SKM-1 treated with dmso at 0.1 percent for 144 hours (cell line): Measurements from ENCODE around the gene ZNRF4.
"Not testable (repeated sequence)": the region's sequence is repeated elsewhere in the genome, so short reads cannot be mapped to it uniquely, and the experiment has no call there.

ENCODE experiments used
- DNase-seq: peaks from one replicate; lab custom pipeline; 2025; ENCODE audit not compliant: unreplicated experiment; lab: John Stamatoyannopoulos, UW

The ZNRF4 gene

DNA sequence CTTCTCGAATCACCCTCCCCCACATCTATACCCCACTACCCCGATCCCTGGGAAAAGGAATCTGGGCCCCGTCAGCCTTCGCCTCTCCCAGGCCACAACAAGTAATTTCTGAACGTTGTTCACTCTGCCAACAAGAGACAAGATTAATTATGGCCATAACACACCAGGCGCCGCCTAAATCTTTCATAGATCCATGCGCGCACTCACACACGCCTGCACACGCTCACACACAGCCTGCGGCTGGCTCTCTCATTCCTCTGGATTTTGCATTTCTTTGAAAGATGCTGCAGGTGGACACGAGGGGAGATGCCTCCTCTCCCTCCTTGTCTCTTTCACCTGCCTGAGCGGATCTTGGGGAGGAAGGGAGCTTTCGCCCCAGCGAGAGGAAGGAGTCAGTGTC, 17.1 kb downstream of the ZNRF4 start:
- DNase-seq = no peak

DNA sequence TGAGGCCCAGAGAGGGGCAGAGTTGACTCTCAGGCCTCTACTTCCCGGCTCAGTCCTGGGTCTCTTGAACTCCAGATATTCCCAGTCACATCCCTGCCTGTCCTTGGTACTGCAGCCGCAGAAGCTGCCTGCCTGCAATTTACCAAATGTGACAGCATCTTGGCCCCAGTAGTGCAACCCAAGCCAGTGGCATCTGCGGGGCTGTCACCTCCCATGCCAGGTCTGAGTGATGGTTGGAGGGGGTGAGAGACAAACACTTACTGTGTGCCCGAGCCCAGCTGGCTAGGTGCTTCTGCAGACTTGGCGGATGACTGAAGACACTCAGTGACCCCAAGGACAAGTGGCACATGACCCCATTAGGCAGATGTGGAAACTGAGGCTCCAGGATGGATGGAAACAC, 18.4 kb downstream of the ZNRF4 start:
- no peak for DNase-seq

DNA sequence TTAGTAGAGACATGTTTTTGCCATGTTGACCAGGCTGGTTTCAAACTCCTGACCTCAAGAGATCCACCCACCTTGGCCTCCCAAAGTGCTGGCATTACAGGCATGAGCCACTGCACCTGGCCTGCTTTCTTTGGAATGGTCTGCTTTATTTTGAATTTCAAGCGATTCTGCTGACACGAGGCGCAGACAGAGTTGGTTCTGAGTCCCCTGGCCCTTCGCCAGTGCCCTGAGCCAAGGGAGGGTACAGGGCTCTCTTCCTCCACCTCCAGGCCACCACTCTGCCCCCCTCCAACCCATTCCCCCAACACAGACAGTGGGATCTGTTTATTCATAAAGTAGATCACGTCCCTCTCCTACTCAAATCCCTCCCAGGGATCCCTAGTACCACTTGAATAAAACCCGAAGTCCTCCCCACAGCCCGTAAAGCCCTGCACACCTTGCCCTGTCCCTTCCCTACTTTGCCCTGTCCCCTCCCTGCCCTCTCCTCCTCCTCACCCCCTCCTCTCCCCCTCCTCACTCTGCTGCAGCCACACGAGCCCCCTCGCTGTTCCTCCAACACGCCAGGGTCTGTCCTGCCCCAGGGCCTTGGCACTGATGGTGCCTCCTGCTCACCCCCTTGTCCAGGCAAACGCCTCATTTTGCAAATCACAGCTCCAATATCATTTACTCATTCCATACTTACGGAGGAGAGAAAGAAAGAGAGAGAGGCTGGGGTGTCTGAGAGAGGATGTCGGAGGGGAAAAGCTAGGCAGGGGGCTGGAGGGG, 22.4 kb downstream of the ZNRF4 start:
- no peak for DNase-seq

DNA sequence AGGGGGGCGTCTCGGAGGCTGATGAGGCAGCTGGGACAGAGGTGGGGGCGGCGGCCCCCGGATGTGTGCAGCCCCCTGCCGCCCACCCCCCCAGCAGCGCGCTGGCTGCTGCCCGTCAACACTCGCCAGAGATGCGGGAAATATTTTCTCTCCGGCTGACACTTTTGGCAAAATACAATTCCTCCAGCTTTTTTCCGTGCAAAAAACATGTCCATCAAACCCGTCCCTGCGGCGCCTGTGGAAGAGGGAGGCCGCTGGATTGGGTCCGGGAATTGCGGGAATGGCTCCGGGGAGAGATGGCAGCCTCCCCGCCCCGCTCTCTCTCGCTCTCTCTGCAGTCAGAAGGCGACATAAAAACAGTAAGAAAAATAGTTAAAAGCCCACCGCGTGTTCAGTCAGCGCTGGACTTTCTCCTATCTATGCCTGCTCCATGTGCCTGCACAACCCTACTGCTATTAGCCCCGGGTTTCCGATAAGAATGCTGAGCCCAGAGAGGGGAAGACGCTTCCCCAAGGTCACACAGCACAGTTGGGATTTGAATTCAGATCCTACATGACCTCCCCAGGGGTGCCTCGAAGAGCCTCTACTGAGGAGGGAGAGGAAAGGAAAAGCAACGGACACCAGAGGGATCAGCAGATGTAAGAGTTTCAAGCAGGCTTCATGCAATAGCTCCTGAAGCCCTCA, 23.2 kb downstream of the ZNRF4 start:
- DNase-seq = no peak

DNA sequence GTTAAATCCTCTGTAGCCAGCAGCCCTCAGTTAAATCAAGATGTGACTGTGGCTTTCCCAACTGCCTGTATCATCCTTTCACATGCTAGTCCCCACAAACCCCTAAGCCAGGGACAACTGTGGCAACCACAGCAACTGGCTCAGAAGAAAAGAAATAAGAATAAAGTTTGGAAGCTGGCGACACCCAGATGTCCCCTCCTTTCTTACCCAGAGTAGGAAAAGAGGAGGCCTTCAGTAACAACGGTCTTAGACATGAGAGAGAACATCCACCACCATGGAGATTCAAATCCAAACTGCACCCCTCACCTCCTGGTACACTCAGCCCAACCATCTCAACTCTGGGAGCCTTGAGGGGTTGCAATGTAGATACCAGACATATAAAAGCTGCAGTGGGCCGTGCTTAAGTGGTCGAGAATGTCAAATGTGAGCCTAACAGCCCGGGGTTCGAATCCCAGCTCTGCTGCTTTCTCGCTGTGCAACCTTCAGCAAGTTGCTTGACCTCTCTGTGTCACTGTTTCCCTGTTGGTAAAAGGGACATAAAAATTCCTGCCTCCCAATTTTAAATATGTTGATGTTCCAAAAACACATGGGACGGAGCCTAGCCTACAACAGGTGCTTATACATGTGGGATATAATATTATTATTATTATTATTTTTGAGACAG, 23.8 kb downstream of the ZNRF4 start:
- DNase-seq = no peak

DNA sequence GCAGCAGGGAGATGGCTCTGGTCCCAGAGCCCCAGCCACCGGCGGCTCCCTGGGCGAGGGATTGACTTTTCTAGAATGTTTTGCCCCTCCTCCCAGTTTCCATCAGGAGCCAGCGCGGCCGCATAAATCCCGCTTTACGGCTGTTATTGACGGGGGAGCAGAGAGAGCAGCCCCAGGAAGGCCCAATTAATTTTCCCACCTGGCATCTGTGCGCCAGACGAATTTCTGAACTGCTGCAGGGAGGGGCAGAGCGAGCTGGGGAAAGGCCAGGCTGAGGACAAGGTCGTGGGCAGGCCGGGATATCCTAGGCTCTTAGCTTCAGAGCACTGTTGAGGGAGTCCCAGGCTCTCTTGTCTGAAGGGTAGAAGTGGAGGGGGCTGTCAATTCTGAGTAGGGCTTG, 24.7 kb downstream of the ZNRF4 start:
- DNase-seq = no peak

DNA sequence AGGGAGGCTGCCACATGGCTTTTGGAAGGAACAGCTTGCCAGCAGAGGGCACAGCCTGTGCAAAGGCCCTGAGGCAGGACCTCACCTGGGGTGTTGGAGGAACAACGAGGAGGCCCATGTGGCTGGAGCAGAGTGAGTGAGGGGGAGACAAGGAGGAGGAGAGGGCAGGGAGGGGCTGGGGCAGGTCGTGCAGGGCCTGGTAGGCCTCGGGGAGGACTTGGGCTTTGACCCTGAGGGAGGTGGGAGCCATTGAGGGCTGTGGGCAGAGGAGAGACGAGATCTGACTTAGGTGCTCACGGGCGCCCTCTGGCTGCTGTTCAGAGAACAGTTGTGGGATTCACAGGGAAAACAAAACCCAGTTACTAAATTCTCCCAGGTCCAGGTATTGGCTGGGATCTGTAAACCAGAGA, 25.2 kb downstream of the ZNRF4 start:
- peak; percentile 5 for DNase-seq

DNA sequence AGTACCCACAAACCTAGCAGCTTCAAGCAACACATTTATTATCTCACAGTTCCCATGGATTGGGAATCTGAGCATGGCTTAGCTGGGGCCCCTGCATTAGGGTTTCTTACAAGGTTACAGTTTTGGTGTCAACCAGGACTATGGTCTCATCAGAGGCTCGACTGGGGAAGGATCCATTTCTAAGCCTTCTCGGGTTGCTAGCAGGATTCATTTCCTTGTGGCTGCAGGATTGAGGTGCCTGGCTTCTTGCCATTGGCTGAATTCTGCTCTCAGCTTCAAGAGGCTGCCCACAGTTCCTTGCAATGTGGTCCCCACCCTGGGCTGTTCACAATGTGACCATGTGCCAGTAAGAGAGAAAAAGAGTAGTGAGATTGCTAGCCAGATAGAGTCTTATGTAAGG, 26.7 kb downstream of the ZNRF4 start:
- DNase-seq = no peak

DNA sequence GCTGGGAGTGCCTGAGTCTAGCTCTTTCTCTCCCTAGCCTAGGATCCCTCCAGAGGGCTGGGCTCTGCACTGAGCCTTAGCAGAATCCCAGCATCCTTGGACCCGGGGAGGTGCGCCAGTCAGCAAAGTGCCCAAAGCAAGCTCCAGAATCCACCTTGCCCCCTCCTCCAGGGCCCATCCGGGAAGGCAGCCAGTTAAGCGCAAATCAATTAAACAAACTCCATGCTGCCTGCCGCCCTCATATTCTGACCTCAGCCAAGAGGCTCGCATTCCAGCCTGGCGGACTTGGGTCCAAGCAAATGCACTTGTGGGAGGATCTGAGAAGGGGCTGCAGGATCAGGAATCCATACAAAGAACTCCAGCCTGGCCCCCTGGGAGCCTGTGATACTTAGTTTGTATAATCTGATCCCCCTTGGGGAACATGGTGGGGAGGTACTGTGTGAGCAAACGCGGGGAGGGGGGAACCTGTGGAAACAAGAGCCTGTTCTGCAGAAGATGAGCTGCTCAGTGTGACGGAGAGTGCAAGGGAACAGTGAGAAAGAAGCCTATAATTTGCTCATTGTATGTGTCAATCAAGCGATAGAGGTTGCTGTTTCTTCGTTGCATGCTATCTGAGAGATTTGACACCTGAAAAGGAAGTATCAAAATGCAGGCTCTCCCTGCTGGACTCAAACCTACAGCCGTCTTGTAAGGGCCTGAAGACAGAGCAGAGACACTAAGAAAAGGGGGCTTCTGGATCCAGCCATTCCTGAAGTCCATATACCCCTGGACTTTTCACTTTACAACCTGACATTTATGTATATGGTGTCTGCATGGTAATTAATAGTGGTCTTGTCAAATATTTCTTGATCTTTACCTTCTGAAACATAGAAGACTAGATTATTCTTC, 29.4 kb downstream of the ZNRF4 start:
- DNase-seq = no peak

DNA sequence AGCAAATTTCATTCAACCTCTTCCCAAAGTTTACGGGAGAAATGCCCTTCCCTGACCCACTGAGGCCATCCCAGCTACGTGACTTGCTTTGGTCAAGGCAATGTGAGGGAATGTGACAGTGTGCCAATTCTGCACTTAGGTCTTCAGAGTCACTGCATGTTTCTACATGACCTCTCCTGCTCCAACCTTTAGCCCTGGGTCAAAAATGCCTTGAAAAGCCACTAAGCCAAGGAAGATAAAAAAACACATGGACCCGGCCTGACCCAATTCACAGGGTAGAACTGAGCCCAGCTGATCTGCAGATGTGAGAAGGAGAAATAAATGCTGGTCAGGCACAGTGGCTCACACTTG, 30.0 kb downstream of the ZNRF4 start:
- DNase-seq = no peak

DNA sequence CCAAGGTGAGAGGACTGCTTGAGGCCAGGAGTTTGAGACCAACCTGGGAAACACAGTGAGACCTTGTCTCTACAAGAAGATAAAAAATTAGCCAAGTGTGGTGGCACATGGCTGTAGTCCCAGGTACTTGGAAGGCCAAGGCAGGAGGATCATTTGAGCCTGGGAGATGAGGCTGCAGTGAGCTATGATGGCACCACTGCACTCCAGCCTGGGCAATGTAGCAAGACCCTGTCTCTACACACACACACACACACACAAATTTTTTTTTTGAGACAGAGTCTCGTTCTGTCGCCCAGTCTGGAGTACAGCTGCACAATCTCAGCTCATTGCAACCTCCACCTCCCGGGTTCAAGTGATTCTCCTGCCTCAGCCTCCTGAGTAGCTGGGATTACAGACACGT, 30.4 kb downstream of the ZNRF4 start:
- DNase-seq = not testable (repeated sequence)

DNA sequence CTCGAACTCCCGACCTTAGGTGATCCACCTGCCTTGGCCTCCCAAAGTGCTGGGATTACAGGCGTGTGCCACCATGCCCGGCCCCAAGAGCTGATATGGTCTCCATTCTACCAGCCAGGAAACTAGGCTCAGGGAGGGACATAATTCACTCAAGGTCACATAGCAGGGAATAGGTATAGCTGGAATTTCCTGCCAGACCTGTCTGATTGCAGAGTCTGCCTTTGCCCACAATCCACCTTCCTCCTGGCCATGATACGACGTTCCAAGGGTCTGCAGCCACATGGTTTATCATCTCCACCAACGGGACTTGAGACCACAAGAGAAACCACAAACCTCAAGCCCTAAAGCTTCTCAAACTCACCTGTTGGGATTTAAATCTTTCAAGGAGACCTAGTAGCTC, 32.0 kb downstream of the ZNRF4 start:
- no peak for DNase-seq

DNA sequence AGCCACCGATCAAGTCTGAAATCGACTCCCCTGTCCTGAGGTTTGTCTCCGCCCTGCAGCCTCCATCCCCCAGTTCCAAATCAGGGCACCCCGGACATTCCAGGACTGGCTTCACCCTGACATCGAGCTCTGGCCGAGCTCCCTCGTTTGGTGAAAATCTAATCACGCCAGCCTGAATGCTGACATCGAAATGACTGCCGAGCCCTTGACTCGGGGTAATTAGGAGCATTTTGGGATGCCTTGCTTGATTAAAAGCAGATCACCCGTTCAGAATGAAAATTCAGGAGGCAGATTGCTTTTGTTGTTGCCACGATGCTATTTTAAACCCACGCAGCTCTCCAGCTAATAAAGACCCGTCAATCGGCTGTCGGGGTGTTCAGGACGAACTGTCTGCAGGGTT, 34.3 kb downstream of the ZNRF4 start:
- no peak for DNase-seq

DNA sequence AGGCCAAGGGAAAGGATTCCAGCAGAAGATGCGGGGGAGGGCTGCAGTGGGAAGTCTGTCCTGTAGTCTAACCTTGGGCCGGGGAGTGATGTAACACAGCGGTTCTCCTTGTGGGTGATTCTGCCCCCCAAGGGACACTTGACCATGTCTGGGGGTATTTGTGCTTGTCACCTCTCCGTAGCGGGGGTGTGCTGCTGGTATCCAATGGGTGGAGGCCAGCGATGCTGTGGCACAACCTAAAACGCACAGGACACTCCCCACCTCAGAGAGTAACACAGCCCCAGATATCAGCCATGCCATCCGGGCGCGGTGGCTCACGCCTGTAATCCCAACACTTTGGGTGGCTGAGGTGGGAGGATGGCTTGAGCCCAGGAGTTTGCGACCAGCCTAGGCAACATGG, 36.3 kb downstream of the ZNRF4 start:
- no peak for DNase-seq

DNA sequence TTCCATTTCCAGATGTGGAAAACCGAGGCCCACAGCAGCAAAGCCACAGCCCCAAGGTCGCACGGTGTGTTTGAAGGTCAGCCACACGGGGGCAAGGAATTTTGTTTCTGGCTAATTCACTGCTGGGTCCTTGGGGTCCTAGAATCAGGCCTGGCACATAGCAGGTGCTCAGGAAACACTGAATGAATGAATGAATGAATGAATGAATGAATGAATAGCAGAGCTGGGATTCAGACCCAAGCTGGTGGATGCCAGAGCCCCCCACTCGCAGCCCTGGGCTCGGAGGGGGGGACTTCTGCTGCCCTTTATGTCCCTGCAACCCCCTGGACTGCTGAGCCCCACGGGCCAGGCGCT, 37.0 kb downstream of the ZNRF4 start:
- no peak for DNase-seq

DNA sequence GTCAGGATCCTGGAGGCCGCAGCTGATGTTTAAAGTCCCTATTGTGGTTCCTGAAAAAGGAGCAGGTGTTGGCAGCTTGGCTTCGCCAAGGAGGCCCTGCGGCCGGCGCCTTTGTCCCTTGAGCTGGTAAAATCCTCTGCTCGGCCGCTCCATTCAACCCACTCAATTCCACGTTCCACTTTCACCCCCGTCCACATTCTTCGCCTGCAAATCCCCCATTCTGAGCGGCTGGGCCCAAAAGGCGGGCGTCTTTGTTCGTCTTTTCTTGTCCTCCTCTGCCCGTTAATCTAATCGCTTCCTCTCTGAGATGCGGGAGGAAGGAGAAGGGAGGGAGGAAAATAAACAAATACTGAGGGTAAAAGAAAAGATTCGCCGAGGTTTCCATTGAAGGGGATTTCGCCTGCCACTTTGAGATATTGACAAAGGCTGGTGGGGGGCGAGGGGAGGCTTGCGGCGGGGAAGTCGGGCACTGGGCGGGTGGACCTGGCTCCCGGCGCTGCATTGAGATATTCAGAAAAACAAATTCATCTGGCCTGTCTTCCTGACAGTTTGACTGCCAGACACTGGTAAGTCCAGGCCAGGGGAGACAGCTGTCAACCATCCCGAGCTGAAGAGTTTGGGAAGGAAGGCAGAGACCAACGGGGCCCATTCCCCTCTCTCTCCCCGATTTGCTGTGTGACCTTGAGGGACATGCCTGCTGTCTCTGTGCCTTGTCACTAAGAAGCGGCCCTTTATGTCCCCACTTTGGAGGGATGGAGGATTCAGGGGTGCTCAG, 37.6 kb downstream of the ZNRF4 start:
- DNase-seq = no peak

DNA sequence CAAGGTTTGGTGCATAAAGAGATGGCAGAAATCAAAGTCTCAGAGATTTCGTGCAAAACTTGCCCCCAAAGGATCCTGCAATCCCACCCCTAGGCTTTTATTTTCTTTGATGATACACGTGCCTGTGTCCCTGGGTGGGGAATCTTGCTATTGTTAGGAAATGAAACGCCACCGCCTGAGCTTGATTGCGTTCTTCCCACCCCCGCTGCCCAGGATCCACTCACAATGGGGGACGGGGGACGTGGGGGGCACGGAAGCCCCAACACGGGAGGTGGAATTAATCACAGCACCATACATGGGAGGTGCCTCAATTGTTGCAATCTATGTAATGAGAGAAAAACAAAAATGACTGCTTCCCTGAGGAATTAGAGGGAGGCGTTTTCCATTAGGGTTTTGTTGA, 39.6 kb downstream of the ZNRF4 start:
- no peak for DNase-seq

DNA sequence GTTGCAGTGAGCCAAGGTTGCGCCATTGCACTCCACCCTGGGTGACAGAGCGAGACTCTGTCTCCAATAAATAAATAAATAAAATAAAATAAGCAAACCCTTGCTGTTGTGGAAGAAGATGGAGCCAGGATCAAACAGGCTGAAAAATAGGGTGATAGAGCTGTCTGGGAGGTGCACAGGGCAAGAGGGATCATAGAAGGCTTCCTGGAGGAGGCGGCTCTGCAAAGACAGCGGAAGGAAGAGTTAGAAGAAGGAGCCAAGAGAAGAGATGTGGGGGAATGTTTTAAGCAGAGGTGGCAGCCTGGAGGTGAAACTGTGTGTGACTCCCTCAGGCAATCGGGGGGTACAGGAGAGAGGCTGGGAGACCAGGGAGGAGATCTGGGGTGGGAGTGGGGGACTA, 40.6 kb downstream of the ZNRF4 start:
- DNase-seq = no peak

DNA sequence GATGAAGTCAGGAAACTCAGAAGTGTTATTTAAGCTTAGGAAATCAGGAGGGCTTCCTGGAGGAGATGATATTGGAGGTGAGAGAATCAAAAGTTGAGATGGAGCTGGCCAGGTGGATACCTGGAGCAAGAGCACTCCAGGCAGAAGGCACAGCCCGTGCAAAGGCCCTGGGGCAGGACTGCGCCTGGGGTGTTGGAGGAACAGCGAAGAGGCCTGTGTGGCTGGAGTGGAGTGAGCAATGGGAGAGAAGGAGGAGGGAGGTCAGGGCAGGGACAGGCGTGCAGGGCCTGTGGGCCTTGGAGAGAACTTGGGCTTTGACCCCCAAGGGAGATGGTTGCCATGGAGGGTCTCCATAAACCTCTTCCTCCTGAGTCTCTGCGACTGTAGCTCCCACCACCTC, 42.1 kb downstream of the ZNRF4 start:
- DNase-seq = no peak

DNA sequence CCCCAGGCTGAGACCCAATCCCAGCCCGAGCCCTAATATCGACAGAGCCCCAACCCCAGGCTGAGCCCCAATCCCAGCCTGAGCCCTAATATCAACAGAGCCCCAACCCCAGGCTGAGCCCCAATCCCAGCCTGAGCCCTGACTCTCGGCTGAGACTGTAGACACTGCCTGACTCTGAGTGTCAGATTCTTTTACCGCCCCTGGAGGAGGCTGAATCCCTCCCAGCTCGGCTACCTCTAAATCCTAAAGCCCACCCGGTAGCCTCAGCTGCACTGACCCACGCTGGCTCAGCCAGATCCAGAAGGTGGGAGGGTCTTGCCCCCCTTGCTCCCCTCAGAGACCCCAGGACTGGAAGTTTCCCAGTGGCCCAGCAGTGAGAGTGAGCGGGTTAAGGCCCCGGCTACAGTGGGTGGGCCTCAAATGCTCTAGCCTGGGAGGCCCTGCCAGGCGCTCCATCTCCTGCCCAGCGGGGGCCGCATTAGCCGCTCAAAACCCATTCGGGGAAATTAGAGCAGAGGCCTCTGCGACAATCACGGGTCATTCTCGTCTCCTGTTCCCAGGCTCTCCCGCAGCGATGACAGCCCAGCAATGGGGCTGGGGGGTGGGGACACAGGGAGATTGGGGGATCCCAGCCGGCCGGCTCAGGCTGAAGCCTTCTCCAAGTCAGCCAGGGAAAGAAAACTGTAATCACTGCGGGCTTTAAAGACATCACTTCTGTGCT, 43.8 kb downstream of the ZNRF4 start:
- no peak for DNase-seq
